Prostate gland (tissue), 2 donors: ENCODE data around the gene ATP2A2. TPM values are rescaled to one million over a fixed set of nuclear protein-coding genes. Genes with fewer than 3 reads are reported as not detected.

Experiments
- DNase-seq: peaks from one replicate; pipeline ENCODE4 v3.0.0-alpha.2; 2019; ENCODE audit warnings: low spot score
- H3K27ac ChIP-seq, 2 donors: fragments of 200-600 bp; sonication (generic); 2 replicates each; pipeline ENCODE4 v1.5.1; 2017 to 2019
- H3K27me3 ChIP-seq: fragments of 200-600 bp; sonication (generic); replicated peaks from 2 replicates; pipeline ENCODE4 v1.5.1; 2019; ENCODE audit not compliant: insufficient read depth
- H3K36me3 ChIP-seq, 2 donors: fragments of 200-600 bp; sonication (generic); 1 replicate in 1 of 2; 2 replicates in 1 of 2; pipeline versions ENCODE4 v1.5.1 to v1.8.1; 2017 to 2019
- H3K4me1 ChIP-seq: fragments of 200-600 bp; sonication (generic); replicated peaks from 2 replicates; pipeline ENCODE4 v1.5.1; 2019
- H3K4me3 ChIP-seq, 2 donors: fragments of 200-600 bp; sonication (generic); 2 replicates each; pipeline ENCODE4 v1.5.1; 2017 to 2019
- H3K9me3 ChIP-seq: fragments of 200-600 bp; sonication (generic); 2 replicates; pipeline ENCODE4 v1.5.1; 2017
- POLR2A ChIP-seq: fragments of 450-650 bp; IDR thresholded peaks from one replicate; pipeline ENCODE4 v1.6.1; 2016; ENCODE audit warnings: antibody characterized with exemption, mild to moderate bottlenecking
- POLR2AphosphoS5 ChIP-seq: sonication (generic); formaldehyde crosslinking; IDR thresholded peaks from one replicate; pipeline ENCODE4 v1.6.1; 2017; ENCODE audit warnings: antibody characterized with exemption
- WGBS: methylation state at CpG from one replicate; pipeline ENCODE4 v1.1.5; 2018; 5-methylcytosine and 5-hydroxymethylcytosine counted together
- intact Hi-C: fragments of 100-400 bp; cut with DNase I; formaldehyde crosslinking; loops from one replicate; pipeline ENCODE4 v1.14.2; 2022
- total RNA-seq, 2 donors: library from RNA; depleted of rRNA; stranded (reverse); fragments of >200 nt; gene quantifications; one replicate each; pipeline ENCODE4 v1.1.0, GENCODE V29; 2016
- TF ChIP-seq, protein P1 (sequence below), 4 experiments: fragments of 200-600 bp in 2 of 4; fragments of 450-650 bp in 2 of 4; sonication (generic) in 2 of 4; IDR thresholded peaks; 1 replicate in 3 of 4; 2 replicates in 1 of 4; pipeline ENCODE4 v1.5.1; 2016 to 2019; ENCODE audit warnings: antibody characterized with exemption in 4 of 4, mild to moderate bottlenecking in 2 of 4, moderate library complexity in 2 of 4

ATP2A2 gene
- total RNA-seq, 2 donors from 2014 or later: 121 to 209 TPM

DNA sequence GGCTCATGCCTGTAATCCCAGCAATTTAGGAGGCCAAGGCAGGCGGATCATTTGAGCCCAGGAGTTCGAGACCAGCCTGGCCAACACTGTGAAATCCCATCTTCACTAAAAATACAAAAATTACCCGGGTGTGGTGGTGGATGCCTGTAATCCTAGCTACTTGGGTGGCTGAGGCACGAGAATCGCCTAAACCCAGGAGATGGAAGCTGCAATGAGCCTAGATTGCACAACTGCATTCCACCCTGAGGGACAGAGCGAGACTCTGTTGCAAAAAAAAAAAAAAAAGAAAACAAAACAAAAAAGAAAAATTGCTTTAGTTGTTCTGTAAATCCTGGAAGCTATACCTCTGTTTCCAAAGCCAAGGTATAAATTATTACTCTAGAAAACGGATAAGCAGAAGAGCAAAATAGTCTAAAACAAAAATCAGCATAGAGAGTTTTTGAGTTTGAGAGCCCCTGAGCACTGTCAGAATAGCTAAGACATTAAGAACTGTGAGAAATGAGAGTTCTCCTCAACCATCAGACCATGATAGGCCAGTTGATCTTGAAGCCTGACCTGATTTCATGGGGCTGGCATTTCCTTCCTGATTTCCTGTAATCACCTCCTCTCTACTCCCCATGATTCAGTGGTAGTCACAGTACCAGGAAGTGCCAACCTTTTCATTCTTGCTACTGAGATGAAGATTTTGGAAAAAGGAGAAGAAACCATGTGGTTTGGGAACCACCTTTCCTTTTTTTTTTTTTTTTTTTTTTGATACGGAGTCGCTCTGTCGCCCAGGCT, 31.7 kb downstream of the ATP2A2 start:
- H3K4me1 ChIP-seq: no peaks in the 10 kb centered on the region
- no peaks in the 10 kb centered on the region for H3K27me3 ChIP-seq
- H3K27ac ChIP-seq: no peak overlapping the region
- WGBS: 78% methylated on average over 10 of the region's 10 CpGs
- no peaks in the 10 kb centered on the region for H3K36me3 ChIP-seq
- TF ChIP-seq POLR2AphosphoS5: no peak
- TF ChIP-seq, protein P1, sequence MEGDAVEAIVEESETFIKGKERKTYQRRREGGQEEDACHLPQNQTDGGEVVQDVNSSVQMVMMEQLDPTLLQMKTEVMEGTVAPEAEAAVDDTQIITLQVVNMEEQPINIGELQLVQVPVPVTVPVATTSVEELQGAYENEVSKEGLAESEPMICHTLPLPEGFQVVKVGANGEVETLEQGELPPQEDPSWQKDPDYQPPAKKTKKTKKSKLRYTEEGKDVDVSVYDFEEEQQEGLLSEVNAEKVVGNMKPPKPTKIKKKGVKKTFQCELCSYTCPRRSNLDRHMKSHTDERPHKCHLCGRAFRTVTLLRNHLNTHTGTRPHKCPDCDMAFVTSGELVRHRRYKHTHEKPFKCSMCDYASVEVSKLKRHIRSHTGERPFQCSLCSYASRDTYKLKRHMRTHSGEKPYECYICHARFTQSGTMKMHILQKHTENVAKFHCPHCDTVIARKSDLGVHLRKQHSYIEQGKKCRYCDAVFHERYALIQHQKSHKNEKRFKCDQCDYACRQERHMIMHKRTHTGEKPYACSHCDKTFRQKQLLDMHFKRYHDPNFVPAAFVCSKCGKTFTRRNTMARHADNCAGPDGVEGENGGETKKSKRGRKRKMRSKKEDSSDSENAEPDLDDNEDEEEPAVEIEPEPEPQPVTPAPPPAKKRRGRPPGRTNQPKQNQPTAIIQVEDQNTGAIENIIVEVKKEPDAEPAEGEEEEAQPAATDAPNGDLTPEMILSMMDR (IDR thresholded peaks at IDR 0.05): no peak
- TF ChIP-seq POLR2A: no peak
- intact Hi-C loops: no loop called here
- no peaks in the 10 kb centered on the region for H3K9me3 ChIP-seq
- DNase-seq: no peak
- no peak overlapping the region for H3K4me3 ChIP-seq

DNA sequence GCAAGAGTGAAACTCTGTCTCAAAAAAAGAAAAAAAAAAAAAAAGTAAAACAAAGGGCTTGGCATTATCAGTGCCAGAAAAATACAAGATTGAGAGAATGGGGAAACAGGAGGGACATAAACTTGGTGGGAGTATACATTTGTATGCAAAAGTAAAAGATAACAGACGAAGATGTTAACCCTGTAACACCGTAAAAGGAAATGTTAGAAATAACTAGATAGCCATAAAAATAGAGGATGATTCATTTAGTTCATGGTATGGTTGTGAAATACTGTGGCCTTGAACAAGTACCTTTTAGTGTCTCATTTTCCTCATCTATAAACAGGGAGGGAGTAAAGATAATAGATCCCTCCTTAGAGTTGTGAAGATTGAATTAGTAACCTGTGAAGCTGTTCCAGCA, 33.3 kb downstream of the ATP2A2 start:
- 54% methylated on average over 2 of the region's 2 CpGs for WGBS
- Histone ChIP-seq H3K27ac (no peak overlapping the region), H3K4me1 (no peaks in the 10 kb centered on the region), H3K4me3 (no peak overlapping the region), H3K36me3 (no peaks in the 10 kb centered on the region), H3K27me3 (no peaks in the 10 kb centered on the region), H3K9me3 (no peaks in the 10 kb centered on the region)
- no peak for DNase-seq
- intact Hi-C loops: no loop called here
- TF ChIP-seq POLR2A: no peak
- TF ChIP-seq POLR2AphosphoS5: no peak
- TF ChIP-seq, protein P1 (IDR thresholded peaks at IDR 0.05): no peak

DNA sequence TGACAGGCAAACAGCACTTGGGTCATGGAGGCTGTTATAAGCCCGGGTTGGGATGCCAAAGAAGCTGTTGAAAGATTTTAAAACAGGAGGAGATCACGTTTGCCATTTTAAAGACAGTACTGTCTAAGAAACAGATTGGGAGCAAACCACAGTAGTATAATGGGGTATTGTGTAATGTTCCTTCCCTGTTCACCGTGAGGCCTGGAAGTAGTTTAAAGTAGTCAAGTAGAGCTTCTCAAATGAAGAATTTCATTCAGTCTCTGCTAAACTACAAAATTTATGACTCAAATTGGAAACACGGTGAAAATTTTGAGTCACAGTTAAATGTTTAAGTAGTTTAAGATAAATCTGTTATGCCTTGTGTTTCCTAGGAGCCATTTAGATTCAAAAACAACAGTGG, 35.8 kb downstream of the ATP2A2 start:
- Histone ChIP-seq H3K4me1 (no peaks in the 10 kb centered on the region), H3K9me3 (no peaks in the 10 kb centered on the region), H3K27me3 (no peaks in the 10 kb centered on the region), H3K36me3 (no peaks in the 10 kb centered on the region), H3K27ac (peak overlapping the region in 1 of 2 donors; percentile 10), H3K4me3 (no peak overlapping the region)
- TF ChIP-seq, protein P1 (IDR thresholded peaks at IDR 0.05): no peak
- TF ChIP-seq POLR2AphosphoS5 (no peak), POLR2A (no peak)
- no peak for DNase-seq
- intact Hi-C loops: no loop called here
- 10% methylated on average over 4 of the region's 4 CpGs for WGBS

GRCh38 chr12:110317911-110318310, 36.9 kb downstream of the ATP2A2 start:
- Histone ChIP-seq H3K4me3 (no peak overlapping the region), H3K27ac (no peak overlapping the region), H3K36me3 (no peaks in the 10 kb centered on the region), H3K27me3 (no peaks in the 10 kb centered on the region), H3K9me3 (no peaks in the 10 kb centered on the region), H3K4me1 (no peaks in the 10 kb centered on the region)
- DNase-seq: no peak
- WGBS: 14% methylated on average over 2 of the region's 2 CpGs
- intact Hi-C loops: no loop called here
- TF ChIP-seq, protein P1 (IDR thresholded peaks at IDR 0.05): no peak
- TF ChIP-seq POLR2A (no peak), POLR2AphosphoS5 (no peak)

DNA sequence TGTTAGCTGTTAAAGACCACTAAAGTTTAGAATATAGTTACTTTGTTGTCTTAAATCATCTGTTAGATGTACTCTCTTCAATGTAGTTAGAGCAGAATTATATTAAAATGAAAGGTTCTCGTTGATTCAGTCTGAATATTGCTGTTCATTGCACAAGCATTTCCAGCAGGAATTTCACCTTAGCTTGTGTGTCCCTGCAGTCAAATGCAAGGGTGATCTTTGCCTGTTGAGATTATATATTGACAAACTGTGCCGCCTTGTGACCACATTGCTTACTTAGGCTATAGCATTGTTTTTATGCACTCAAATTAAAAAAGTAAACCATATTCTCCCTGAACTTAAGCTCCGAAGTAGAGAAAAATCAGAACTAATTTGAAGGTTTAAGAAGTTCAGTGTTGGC, 39.5 kb downstream of the ATP2A2 start:
- DNase-seq: no peak
- no peak overlapping the region for H3K27ac ChIP-seq
- TF ChIP-seq POLR2AphosphoS5 (no peak), POLR2A (no peak)
- TF ChIP-seq, protein P1 (IDR thresholded peaks at IDR 0.05): no peak
- no peaks in the 10 kb centered on the region for H3K4me1 ChIP-seq
- intact Hi-C loops: no loop called here
- H3K4me3 ChIP-seq: no peak overlapping the region
- H3K9me3 ChIP-seq: no peaks in the 10 kb centered on the region
- 78% methylated on average over 3 of the region's 3 CpGs for WGBS
- H3K27me3 ChIP-seq: no peaks in the 10 kb centered on the region
- H3K36me3 ChIP-seq: no peaks in the 10 kb centered on the region
